Glutamatergic neuron (in vitro differentiated cells): ENCODE measurements around the gene LIN28B. TPM values are rescaled to one million over a fixed set of nuclear protein-coding genes. Genes with fewer than 3 reads are reported as not detected.

Source experiments
- DNase-seq: peaks from one replicate; pipeline ENCODE4 v3.0.0; 2022
- H3K27ac Mint-ChIP-seq: one replicate; pipeline ENCODE4 v1.8.0; 2020; ENCODE audit warnings: mild to moderate bottlenecking, mixed read lengths, inconsistent platforms; ENCODE audit not compliant: unreplicated experiment
- H3K27me3 Mint-ChIP-seq: one replicate; pipeline ENCODE4 v1.8.0; 2020; ENCODE audit warnings: mild to moderate bottlenecking, moderate library complexity, mixed read lengths, inconsistent platforms; ENCODE audit not compliant: unreplicated experiment
- H3K36me3 Mint-ChIP-seq: one replicate; pipeline ENCODE4 v1.8.0; 2020; ENCODE audit warnings: mild to moderate bottlenecking, mixed read lengths, inconsistent platforms; ENCODE audit not compliant: unreplicated experiment
- H3K4me1 Mint-ChIP-seq: one replicate; pipeline ENCODE4 v1.8.0; 2020; ENCODE audit warnings: mild to moderate bottlenecking, low read depth, mixed read lengths, inconsistent platforms; ENCODE audit not compliant: unreplicated experiment
- H3K4me3 Mint-ChIP-seq: one replicate; pipeline ENCODE4 v1.8.0; 2020; ENCODE audit warnings: mild to moderate bottlenecking, mixed read lengths, inconsistent platforms; ENCODE audit not compliant: unreplicated experiment
- H3K9me3 Mint-ChIP-seq: one replicate; pipeline ENCODE4 v1.8.0; 2020; ENCODE audit warnings: mild to moderate bottlenecking, moderate library complexity, mixed read lengths, inconsistent platforms; ENCODE audit not compliant: unreplicated experiment
- total RNA-seq: library from RNA; stranded (reverse); fragmentation: NEBNext Ultra II Directional; extraction: Animal tissue kit (Norgen Biotek cat#: 25700); gene quantifications from one replicate; pipeline ENCODE4 v1.2.1, GENCODE V29; 2021; ENCODE audit not compliant: unreplicated experiment
- TF ChIP-seq, protein P1 (sequence below): fragments of 200-600 bp; sonication (generic); IDR thresholded peaks from one replicate; pipeline ENCODE4 v1.5.0; 2021; ENCODE audit not compliant: partially characterized antibody, unreplicated experiment

The LIN28B gene
- total RNA-seq, 1 donor from 2014 or later: 105 TPM

DNA sequence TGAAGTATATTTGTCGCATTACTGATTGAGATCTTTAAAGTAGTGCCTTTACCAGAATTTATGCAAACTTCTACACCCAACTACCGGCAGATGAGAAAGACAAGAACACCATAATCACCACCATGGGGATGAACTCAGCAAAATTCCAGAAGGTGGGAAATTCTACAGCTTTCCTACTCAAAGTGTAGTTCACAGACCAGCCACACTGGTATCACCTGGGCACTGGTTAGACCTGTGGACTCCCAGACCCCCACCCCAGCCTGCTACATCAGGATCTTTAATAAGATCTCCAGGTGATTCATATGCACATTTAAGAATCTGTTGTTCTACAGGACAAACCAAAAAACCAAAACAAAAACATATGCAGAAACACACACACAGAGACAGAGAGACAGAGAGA is 155.0 kb downstream of the LIN28B start:
- no peak for DNase-seq
- H3K27me3 Mint-ChIP-seq: no peaks in the 10 kb centered on the region
- no peaks in the 10 kb centered on the region for H3K9me3 Mint-ChIP-seq
- no peaks in the 10 kb centered on the region for H3K4me1 Mint-ChIP-seq
- peaks cover 5% of the 10 kb centered on the region for H3K36me3 Mint-ChIP-seq
- H3K27ac Mint-ChIP-seq: no peak overlapping the region
- TF ChIP-seq, protein P1, sequence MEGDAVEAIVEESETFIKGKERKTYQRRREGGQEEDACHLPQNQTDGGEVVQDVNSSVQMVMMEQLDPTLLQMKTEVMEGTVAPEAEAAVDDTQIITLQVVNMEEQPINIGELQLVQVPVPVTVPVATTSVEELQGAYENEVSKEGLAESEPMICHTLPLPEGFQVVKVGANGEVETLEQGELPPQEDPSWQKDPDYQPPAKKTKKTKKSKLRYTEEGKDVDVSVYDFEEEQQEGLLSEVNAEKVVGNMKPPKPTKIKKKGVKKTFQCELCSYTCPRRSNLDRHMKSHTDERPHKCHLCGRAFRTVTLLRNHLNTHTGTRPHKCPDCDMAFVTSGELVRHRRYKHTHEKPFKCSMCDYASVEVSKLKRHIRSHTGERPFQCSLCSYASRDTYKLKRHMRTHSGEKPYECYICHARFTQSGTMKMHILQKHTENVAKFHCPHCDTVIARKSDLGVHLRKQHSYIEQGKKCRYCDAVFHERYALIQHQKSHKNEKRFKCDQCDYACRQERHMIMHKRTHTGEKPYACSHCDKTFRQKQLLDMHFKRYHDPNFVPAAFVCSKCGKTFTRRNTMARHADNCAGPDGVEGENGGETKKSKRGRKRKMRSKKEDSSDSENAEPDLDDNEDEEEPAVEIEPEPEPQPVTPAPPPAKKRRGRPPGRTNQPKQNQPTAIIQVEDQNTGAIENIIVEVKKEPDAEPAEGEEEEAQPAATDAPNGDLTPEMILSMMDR: no peak
- H3K4me3 Mint-ChIP-seq: no peak overlapping the region

DNA sequence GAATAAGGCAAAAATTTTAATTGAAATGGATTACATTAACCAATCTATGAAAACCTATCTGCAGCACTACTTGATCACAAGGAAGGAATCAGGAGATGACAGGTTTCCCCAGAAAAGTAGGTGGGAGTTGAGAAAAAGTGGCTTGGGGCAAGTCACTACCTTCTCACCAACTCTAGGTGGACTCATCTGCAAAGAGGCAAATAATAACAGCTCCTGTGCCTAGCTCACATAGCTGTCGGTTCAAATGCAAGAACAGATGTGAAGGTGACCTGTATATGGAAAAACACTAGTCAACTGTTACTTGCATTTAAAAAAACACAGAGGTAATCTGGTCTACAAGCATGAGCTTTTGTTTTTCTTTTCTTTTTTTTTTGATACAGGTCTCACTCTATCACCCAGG is 155.7 kb downstream of the LIN28B start:
- Mint-ChIP-seq H3K4me1 (no peaks in the 10 kb centered on the region), H3K4me3 (no peak overlapping the region), H3K27me3 (no peaks in the 10 kb centered on the region), H3K27ac (no peak overlapping the region), H3K9me3 (no peaks in the 10 kb centered on the region), H3K36me3 (peaks cover 5% of the 10 kb centered on the region)
- DNase-seq: no peak
- TF ChIP-seq, protein P1: no peak

DNA sequence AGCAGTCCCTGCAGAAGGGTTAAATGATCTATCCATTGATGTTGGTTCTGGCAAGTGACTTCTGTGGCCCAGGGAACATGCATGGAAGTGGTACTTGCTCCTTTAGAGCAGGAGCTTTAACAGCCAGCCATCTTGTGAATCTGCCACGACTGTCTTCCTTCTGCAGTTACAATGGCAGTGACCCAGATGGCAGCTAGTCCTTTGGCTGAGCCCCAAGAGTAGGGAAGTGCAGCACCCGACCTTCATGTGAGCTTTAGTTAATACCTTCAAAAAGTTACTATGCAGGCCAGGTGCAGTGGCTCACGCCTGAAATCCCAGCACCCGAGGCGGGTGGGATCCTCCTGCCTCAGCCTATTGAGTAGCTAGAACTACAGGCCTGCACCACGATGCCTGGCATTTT is 156.5 kb downstream of the LIN28B start:
- no peaks in the 10 kb centered on the region for H3K9me3 Mint-ChIP-seq
- H3K4me3 Mint-ChIP-seq: no peak overlapping the region
- H3K27me3 Mint-ChIP-seq: no peaks in the 10 kb centered on the region
- no peak for DNase-seq
- H3K36me3 Mint-ChIP-seq: peaks cover 4% of the 10 kb centered on the region
- H3K4me1 Mint-ChIP-seq: no peaks in the 10 kb centered on the region
- TF ChIP-seq, protein P1: no peak
- no peak overlapping the region for H3K27ac Mint-ChIP-seq

DNA sequence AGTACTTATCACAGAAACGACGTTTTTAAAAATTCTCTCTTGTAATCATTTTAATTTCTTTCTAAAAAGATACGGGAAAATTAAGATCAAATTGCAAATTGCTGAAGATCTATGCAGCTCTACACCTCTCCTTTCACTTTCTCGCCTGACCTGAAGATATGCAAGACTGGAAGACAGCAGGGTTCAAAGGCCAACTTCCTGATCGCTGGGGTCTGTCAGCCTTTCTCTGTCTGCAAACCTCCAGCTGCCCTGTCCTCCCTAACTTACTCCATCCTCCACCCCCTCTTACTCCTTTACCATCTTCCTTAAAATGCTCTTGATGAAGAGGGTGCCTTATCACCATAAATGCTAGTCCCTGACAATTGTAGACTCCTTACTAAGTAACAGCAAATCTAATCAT is 159.2 kb downstream of the LIN28B start:
- TF ChIP-seq, protein P1: no peak
- no peak for DNase-seq
- Mint-ChIP-seq H3K36me3 (no peaks in the 10 kb centered on the region), H3K4me1 (no peaks in the 10 kb centered on the region), H3K27me3 (no peaks in the 10 kb centered on the region), H3K9me3 (no peaks in the 10 kb centered on the region), H3K4me3 (no peak overlapping the region), H3K27ac (no peak overlapping the region)

DNA sequence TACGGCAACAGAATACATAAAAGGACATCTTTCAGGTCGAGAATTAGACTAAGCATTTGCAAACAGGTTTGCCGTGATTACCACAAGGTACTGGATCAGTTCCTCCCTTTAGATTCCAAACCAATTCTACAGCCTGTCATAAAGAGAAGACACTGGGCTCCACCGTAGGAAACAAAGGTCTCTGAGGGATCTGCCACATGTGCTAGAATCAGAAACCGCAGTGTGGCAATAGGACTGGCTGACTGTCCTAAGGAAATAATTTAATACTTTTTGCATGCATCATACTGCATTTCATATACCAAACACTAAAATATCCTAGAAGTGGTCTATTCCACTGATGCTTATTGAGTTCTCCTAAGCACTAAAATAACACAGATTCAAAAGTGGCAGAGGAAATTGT is 163.7 kb downstream of the LIN28B start:
- no peak for DNase-seq
- no peaks in the 10 kb centered on the region for H3K36me3 Mint-ChIP-seq
- no peaks in the 10 kb centered on the region for H3K4me1 Mint-ChIP-seq
- TF ChIP-seq, protein P1: no peak
- no peak overlapping the region for H3K4me3 Mint-ChIP-seq
- H3K27me3 Mint-ChIP-seq: no peaks in the 10 kb centered on the region
- H3K9me3 Mint-ChIP-seq: no peaks in the 10 kb centered on the region
- H3K27ac Mint-ChIP-seq: no peak overlapping the region
